ENCODE data around the gene STUB1. TPM values are rescaled to one million over a fixed set of nuclear protein-coding genes. Genes with fewer than 3 reads are reported as not detected.
A peak's percentile ranks its signal among the peaks of the same experiment; 100 is the strongest.
"Not testable (repeated sequence)": the region's sequence is repeated elsewhere in the genome, so short reads cannot be mapped to it uniquely, and the experiment has no call there.

Gene STUB1
- total and polyA plus RNA-seq, 2 experiments from 2014 or later, result 91.7 to 108 TPM

GRCh38 chr16:689175-689897, 9.1 kb downstream of the STUB1 start:
- H3K79me2 ChIP-seq (replicated peaks; ENCODE audit: insufficient read depth), result no peaks in the 10 kb centered on the region; the same call in 1 of the 2 replicates
- H3K4me1 Mint-ChIP-seq, result no peaks in the 10 kb centered on the region; the same call in 1 of the 3 replicates
- H2AFZ ChIP-seq, result no peak overlapping the region
- H3K9me3 Mint-ChIP-seq, result no peaks in the 10 kb centered on the region; the same call in 1 of the 3 replicates
- peak overlapping the region; percentile 95 for H3K4me3 ChIP-seq
- H4K20me1 ChIP-seq (replicated peaks; ENCODE audit: insufficient read depth), result no peaks in the 10 kb centered on the region
- peak overlapping the region; percentile 87 for H3K4me3 Mint-ChIP-seq
- H3K4me1 ChIP-seq (ENCODE audit: insufficient read depth), result no peaks in the 10 kb centered on the region
- no peak for ATAC-seq
- H3K27me3 Mint-ChIP-seq (ENCODE audit: insufficient read depth, low read depth, poor library complexity), result peaks cover 22% of the 10 kb centered on the region
- peak overlapping the region; percentile 99 for H3K4me2 ChIP-seq
- H3K9me2 ChIP-seq (ENCODE audit: insufficient read depth), result no peaks in the 10 kb centered on the region
- no peak for TF ChIP-seq STAT1 (IDR thresholded peaks at IDR 0.05; ENCODE audit: unreplicated experiment)
- no peak for TF ChIP-seq ETS1 (IDR thresholded peaks at IDR 0.05)
- TF ChIP-seq JUNB (IDR thresholded peaks at IDR 0.05; ENCODE audit: unreplicated experiment), result no peak
- TF ChIP-seq REST (IDR thresholded peaks at IDR 0.05; ENCODE audit: unreplicated experiment), result no peak
- peaks cover 10% of the 10 kb centered on the region for H3K36me3 Mint-ChIP-seq (ENCODE audit: low read depth)
- no peak overlapping the region for H3K27ac ChIP-seq (ENCODE audit: low read depth)
- H3F3A ChIP-seq (replicated peaks; ENCODE audit: low read depth), result 0 out of 2 replicates have a peak, but pooled peaks cover 3% of the 10 kb centered on the region
- no peak for DNase-seq (ENCODE audit: low spot score)
- H3K27ac Mint-ChIP-seq, result peak overlapping the region; percentile 82; the same call in 1 of the 2 replicates
- H3K27me3 ChIP-seq (ENCODE audit: insufficient read depth), result peaks cover 37% of the 10 kb centered on the region
- H3K36me3 ChIP-seq (ENCODE audit: insufficient read depth), result no peaks in the 10 kb centered on the region

GRCh38 chr16:691242-691641, 11.0 kb downstream of the STUB1 start:
- not testable (repeated sequence) for H4K20me1 ChIP-seq (replicated peaks; ENCODE audit: insufficient read depth); H3K27ac Mint-ChIP-seq; DNase-seq (ENCODE audit: low spot score); H3K4me3 ChIP-seq; H3K4me2 ChIP-seq; H3K27ac ChIP-seq (ENCODE audit: low read depth); H3K4me1 ChIP-seq (ENCODE audit: insufficient read depth); H3K9me2 ChIP-seq (ENCODE audit: insufficient read depth); H3K79me2 ChIP-seq (replicated peaks; ENCODE audit: insufficient read depth); H2AFZ ChIP-seq; H3K36me3 ChIP-seq (ENCODE audit: insufficient read depth); H3K36me3 Mint-ChIP-seq (ENCODE audit: low read depth); H3K4me1 Mint-ChIP-seq; H3K9me3 Mint-ChIP-seq; H3F3A ChIP-seq (replicated peaks; ENCODE audit: low read depth); ATAC-seq
- H3K4me3 Mint-ChIP-seq, result peak overlapping the region; percentile 87; the same call in 1 of the 3 replicates
- H3K27me3 ChIP-seq (ENCODE audit: insufficient read depth), result peaks cover 52% of the 10 kb centered on the region
- peaks cover 34% of the 10 kb centered on the region for H3K27me3 Mint-ChIP-seq (ENCODE audit: insufficient read depth, low read depth, poor library complexity)

Measured in GM23338 (cell line).